GM12891 (cell line): Measurements from ENCODE around the gene PPM1F.

Experiments used
- POLR2A ChIP-seq: IDR thresholded peaks from 2 replicates; pipeline ENCODE4 v1.6.1; 2011; ENCODE audit warnings: low read depth, low read length, control low read depth
- POLR2AphosphoS5 ChIP-seq: IDR thresholded peaks from 2 replicates; pipeline ENCODE4 v1.6.1; 2011; ENCODE audit warnings: low read depth, low read length, control low read depth

DNA sequence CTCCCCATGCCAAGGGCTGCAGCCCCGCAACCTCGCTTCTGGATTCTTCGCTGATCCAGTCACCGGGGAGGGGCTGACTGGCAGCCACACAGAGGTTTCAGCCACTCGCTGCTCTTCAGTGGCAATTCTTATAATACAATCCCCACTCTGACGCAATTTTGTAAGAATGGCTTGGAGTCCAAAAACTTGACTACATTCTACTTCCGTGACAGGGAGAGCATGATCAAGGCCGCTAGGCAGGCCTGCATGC lies 14.9 kb downstream of the PPM1F start:
- TF ChIP-seq POLR2A (no peak), POLR2AphosphoS5 (no peak)
